ENCODE measurements around the gene TAMALIN. TPM values are rescaled to one million over a fixed set of nuclear protein-coding genes. Genes with fewer than 3 reads are reported as not detected.

Gene TAMALIN
- total RNA-seq, 1 experiment from 2014 or later: 1.4 TPM

- H3K4me3 ChIP-seq: no peak overlapping the region
- no peaks in the 10 kb centered on the region for H3K9me3 ChIP-seq
- no peaks in the 10 kb centered on the region for H3K36me3 ChIP-seq
- no peaks in the 10 kb centered on the region for H3K27me3 ChIP-seq
- DNase-seq: peak; percentile 44
These were observed 14.0 kb downstream of the TAMALIN start for GRCh38 chr12:52020539-52021336.

GRCh38 chr12:52022841-52023181, 16.1 kb downstream of the TAMALIN start:
- Histone ChIP-seq H3K4me3 (no peak overlapping the region; the same call in 1 of the 2 replicates), H3K27me3 (no peaks in the 10 kb centered on the region), H3K36me3 (no peaks in the 10 kb centered on the region), H3K9me3 (no peaks in the 10 kb centered on the region)
- no peak for DNase-seq

- Histone ChIP-seq H3K27me3 (no peaks in the 10 kb centered on the region), H3K36me3 (no peaks in the 10 kb centered on the region), H3K4me3 (peak overlapping the region; percentile 49), H3K9me3 (no peaks in the 10 kb centered on the region)
- peak; percentile 75 for DNase-seq
These were observed 16.6 kb downstream of the TAMALIN start for GRCh38 chr12:52023182-52023975.

- no peak for DNase-seq
- no peaks in the 10 kb centered on the region for H3K36me3 ChIP-seq
- peak overlapping the region; percentile 49 for H3K4me3 ChIP-seq
- H3K27me3 ChIP-seq: no peaks in the 10 kb centered on the region
- H3K9me3 ChIP-seq: no peaks in the 10 kb centered on the region
These were observed 17.4 kb downstream of the TAMALIN start for GRCh38 chr12:52023976-52024688.

GRCh38 chr12:52024845-52025230, 18.1 kb downstream of the TAMALIN start:
- Histone ChIP-seq H3K4me3 (no peak overlapping the region), H3K36me3 (no peaks in the 10 kb centered on the region), H3K9me3 (no peaks in the 10 kb centered on the region), H3K27me3 (no peaks in the 10 kb centered on the region)
- DNase-seq: no peak

GRCh38 chr12:52026263-52026662, 19.5 kb downstream of the TAMALIN start:
- Histone ChIP-seq H3K36me3 (no peaks in the 10 kb centered on the region), H3K4me3 (no peak overlapping the region), H3K27me3 (no peaks in the 10 kb centered on the region), H3K9me3 (no peaks in the 10 kb centered on the region)
- no peak for DNase-seq

GRCh38 chr12:52027085-52027843, 20.5 kb downstream of the TAMALIN start:
- no peak overlapping the region for H3K4me3 ChIP-seq
- no peaks in the 10 kb centered on the region for H3K27me3 ChIP-seq
- no peaks in the 10 kb centered on the region for H3K36me3 ChIP-seq
- H3K9me3 ChIP-seq: no peaks in the 10 kb centered on the region
- DNase-seq: no peak

- no peaks in the 10 kb centered on the region for H3K9me3 ChIP-seq
- no peaks in the 10 kb centered on the region for H3K36me3 ChIP-seq
- H3K4me3 ChIP-seq: no peak overlapping the region
- peak; percentile 41 for DNase-seq
- no peaks in the 10 kb centered on the region for H3K27me3 ChIP-seq
These were observed 22.9 kb downstream of the TAMALIN start for GRCh38 chr12:52029685-52030084.

GRCh38 chr12:52032446-52032803, 25.7 kb downstream of the TAMALIN start:
- Histone ChIP-seq H3K36me3 (no peaks in the 10 kb centered on the region), H3K4me3 (peak overlapping the region; percentile 26), H3K9me3 (no peaks in the 10 kb centered on the region), H3K27me3 (no peaks in the 10 kb centered on the region)
- peak; percentile 66 for DNase-seq

GRCh38 chr12:52032804-52033445, 26.2 kb downstream of the TAMALIN start:
- DNase-seq: peak; percentile 99

GRCh38 chr12:52033446-52034140, 26.8 kb downstream of the TAMALIN start:
- no peaks in the 10 kb centered on the region for H3K9me3 ChIP-seq
- no peaks in the 10 kb centered on the region for H3K36me3 ChIP-seq
- no peaks in the 10 kb centered on the region for H3K27me3 ChIP-seq
- H3K4me3 ChIP-seq: peak overlapping the region; percentile 38
- DNase-seq: no peak

More at GRCh38 chr12:52032804-52033445, 26.2 kb downstream of the TAMALIN start:
- Histone ChIP-seq H3K9me3 (no peaks in the 10 kb centered on the region), H3K4me3 (peak overlapping the region; percentile 38), H3K27me3 (no peaks in the 10 kb centered on the region), H3K36me3 (no peaks in the 10 kb centered on the region)

GRCh38 chr12:52035190-52035589, 28.4 kb downstream of the TAMALIN start:
- no peak for DNase-seq
- Histone ChIP-seq H3K4me3 (no peak overlapping the region), H3K36me3 (no peaks in the 10 kb centered on the region), H3K9me3 (no peaks in the 10 kb centered on the region), H3K27me3 (no peaks in the 10 kb centered on the region)

- H3K4me3 ChIP-seq: no peak overlapping the region
- H3K27me3 ChIP-seq: no peaks in the 10 kb centered on the region
- no peak for DNase-seq
- no peaks in the 10 kb centered on the region for H3K9me3 ChIP-seq
- no peaks in the 10 kb centered on the region for H3K36me3 ChIP-seq
These were observed 29.2 kb downstream of the TAMALIN start for GRCh38 chr12:52035926-52036325.

- Histone ChIP-seq H3K4me3 (peak overlapping the region; percentile 32), H3K27me3 (no peaks in the 10 kb centered on the region), H3K36me3 (no peaks in the 10 kb centered on the region), H3K9me3 (no peaks in the 10 kb centered on the region)
- peak; percentile 75 for DNase-seq
These were observed 29.9 kb downstream of the TAMALIN start for GRCh38 chr12:52036587-52037171.

- no peaks in the 10 kb centered on the region for H3K9me3 ChIP-seq
- peak; percentile 65 for DNase-seq
- no peaks in the 10 kb centered on the region for H3K27me3 ChIP-seq
- no peaks in the 10 kb centered on the region for H3K36me3 ChIP-seq
- H3K4me3 ChIP-seq: peak overlapping the region; percentile 51
These were observed 30.6 kb downstream of the TAMALIN start for GRCh38 chr12:52037248-52037861.

Measured in MG63 (cell line).